Smooth muscle cell (in vitro differentiated cells): ENCODE results near the gene SLC35F6. TPM values are rescaled to one million over a fixed set of nuclear protein-coding genes. Genes with fewer than 3 reads are reported as not detected.

ENCODE experiments used
- DNase-seq: peaks from one replicate; lab custom pipeline; 2025; ENCODE audit not compliant: unreplicated experiment; lab: John Stamatoyannopoulos, UW
- H2AFZ ChIP-seq: fragments of 200-600 bp; sonication (generic); 2 replicates; pipeline ENCODE4 v1.6.0; 2016; ENCODE audit warnings: antibody characterized with exemption, low read depth, mild to moderate bottlenecking
- H3F3A ChIP-seq: fragments of 200-600 bp; sonication (generic); 2 replicates; pipeline ENCODE4 v1.6.0; 2017; ENCODE audit warnings: antibody characterized with exemption, low read depth
- H3K27ac ChIP-seq: fragments of 200-600 bp; sonication (generic); 2 replicates; pipeline ENCODE4 v1.5.1; 2016; ENCODE audit warnings: low read depth, mild to moderate bottlenecking
- H3K27me3 ChIP-seq: fragments of 200-600 bp; sonication (generic); 2 replicates; pipeline ENCODE4 v1.6.1; 2016; ENCODE audit warnings: low read depth, mild to moderate bottlenecking
- H3K36me3 ChIP-seq: fragments of 200-600 bp; sonication (generic); 2 replicates; pipeline ENCODE4 v1.5.1; 2016; ENCODE audit warnings: low read depth
- H3K4me1 ChIP-seq: fragments of 200-600 bp; sonication (generic); 2 replicates; pipeline ENCODE4 v1.5.1; 2016; ENCODE audit warnings: low read depth
- H3K4me2 ChIP-seq: fragments of 200-600 bp; sonication (generic); 2 replicates; pipeline ENCODE4 v1.6.0; 2016; ENCODE audit warnings: mild to moderate bottlenecking
- H3K4me3 ChIP-seq: fragments of 200-600 bp; sonication (generic); 2 replicates; pipeline ENCODE4 v1.5.1; 2016; ENCODE audit warnings: mild to moderate bottlenecking
- H3K79me2 ChIP-seq: fragments of 200-600 bp; sonication (generic); 2 replicates; pipeline ENCODE4 v1.6.0; 2016; ENCODE audit warnings: low read depth, mild to moderate bottlenecking
- H3K9ac ChIP-seq: fragments of 200-600 bp; sonication (generic); 2 replicates; pipeline ENCODE4 v1.6.0; 2016; ENCODE audit warnings: low read depth
- H3K9me3 ChIP-seq: fragments of 200-600 bp; sonication (generic); replicated peaks from 2 replicates; pipeline ENCODE4 v1.5.1; 2016; ENCODE audit warnings: low read depth
- H4K20me1 ChIP-seq: fragments of 200-600 bp; sonication (generic); 2 replicates; pipeline ENCODE4 v1.6.0; 2016; ENCODE audit warnings: low read depth
- WGBS: methylation state at CpG from one replicate; pipeline ENCODE4 v1.1.7; 2016; ENCODE audit warnings: low lambda C conversion rate; 5-methylcytosine and 5-hydroxymethylcytosine counted together
- polyA plus RNA-seq: library from polyadenylated mRNA; unstranded; fragments of >200 nt; fragmentation: Nextera tagmentation; extraction: Ambion mirVana; gene quantifications from 2 replicates; pipeline ENCODE4 v1.2.1, GENCODE V29; 2016
- total RNA-seq: library from RNA; depleted of rRNA; stranded (reverse); fragments of >200 nt; gene quantifications from 2 replicates; pipeline ENCODE4 v1.2.3, GENCODE V29; 2014
- TF ChIP-seq, protein P1 (sequence below): fragments of 200-600 bp; sonication (generic); IDR thresholded peaks from 2 replicates; pipeline ENCODE4 v1.5.1; 2017; ENCODE audit warnings: borderline replicate concordance, mild to moderate bottlenecking, antibody characterized with exemption; ENCODE audit not compliant: insufficient read depth, poor library complexity, severe bottlenecking

The SLC35F6 gene
- total and polyA plus RNA-seq, 2 experiments from 2014 or later: 16.9 to 19.2 TPM

DNA sequence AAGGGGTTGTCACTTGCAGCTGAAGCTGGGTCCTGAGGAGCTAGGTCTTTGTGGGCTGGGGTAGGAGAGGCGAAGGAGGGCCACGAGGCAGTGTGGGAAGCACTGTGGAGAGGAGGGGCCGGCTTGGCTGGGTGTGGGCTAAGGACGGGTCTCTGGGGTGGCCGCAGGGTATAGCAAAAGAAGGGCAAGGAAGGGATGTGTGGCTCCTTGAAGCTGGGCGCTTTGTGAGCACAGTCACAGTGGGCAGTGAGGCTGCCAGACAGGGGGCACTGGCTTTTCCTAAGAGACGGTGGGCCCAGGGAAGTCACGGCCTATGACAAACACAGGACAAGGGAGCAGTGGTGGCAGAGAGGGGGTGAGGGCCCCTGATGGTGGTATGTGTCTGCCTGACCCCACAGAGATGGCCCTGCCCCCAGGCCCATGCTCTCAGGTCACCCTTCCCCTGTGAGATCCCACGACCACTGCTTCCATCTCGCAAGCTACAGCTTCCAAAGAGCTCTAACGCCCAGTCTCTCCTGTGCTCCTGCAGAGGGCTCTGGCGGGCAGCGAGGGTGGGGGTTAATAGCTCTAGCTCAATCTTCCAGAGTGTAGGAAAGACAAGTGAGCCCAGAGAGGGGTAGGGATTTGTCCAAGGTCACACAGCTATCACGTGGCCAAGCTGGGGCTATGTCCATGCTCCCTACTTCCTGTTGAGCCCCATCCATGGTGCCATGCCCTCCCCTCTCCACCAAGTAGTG, 39.1 kb upstream of the SLC35F6 start:
- no peaks in the 10 kb centered on the region for H4K20me1 ChIP-seq
- peak overlapping the region; percentile 8 for H3K4me2 ChIP-seq
- no peak overlapping the region for H2AFZ ChIP-seq
- no peak overlapping the region for H3K4me3 ChIP-seq
- no peaks in the 10 kb centered on the region for H3F3A ChIP-seq
- H3K79me2 ChIP-seq: no peaks in the 10 kb centered on the region
- WGBS: 72% methylated on average over 14 of the region's 14 CpGs
- DNase-seq: no peak
- H3K36me3 ChIP-seq: no peaks in the 10 kb centered on the region
- peak overlapping the region; percentile 79 for H3K27ac ChIP-seq
- TF ChIP-seq, protein P1, sequence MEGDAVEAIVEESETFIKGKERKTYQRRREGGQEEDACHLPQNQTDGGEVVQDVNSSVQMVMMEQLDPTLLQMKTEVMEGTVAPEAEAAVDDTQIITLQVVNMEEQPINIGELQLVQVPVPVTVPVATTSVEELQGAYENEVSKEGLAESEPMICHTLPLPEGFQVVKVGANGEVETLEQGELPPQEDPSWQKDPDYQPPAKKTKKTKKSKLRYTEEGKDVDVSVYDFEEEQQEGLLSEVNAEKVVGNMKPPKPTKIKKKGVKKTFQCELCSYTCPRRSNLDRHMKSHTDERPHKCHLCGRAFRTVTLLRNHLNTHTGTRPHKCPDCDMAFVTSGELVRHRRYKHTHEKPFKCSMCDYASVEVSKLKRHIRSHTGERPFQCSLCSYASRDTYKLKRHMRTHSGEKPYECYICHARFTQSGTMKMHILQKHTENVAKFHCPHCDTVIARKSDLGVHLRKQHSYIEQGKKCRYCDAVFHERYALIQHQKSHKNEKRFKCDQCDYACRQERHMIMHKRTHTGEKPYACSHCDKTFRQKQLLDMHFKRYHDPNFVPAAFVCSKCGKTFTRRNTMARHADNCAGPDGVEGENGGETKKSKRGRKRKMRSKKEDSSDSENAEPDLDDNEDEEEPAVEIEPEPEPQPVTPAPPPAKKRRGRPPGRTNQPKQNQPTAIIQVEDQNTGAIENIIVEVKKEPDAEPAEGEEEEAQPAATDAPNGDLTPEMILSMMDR: no peak
- H3K9me3 ChIP-seq: no peaks in the 10 kb centered on the region
- H3K9ac ChIP-seq: no peak overlapping the region
- peaks cover 8% of the 10 kb centered on the region for H3K4me1 ChIP-seq
- H3K27me3 ChIP-seq: no peaks in the 10 kb centered on the region

DNA sequence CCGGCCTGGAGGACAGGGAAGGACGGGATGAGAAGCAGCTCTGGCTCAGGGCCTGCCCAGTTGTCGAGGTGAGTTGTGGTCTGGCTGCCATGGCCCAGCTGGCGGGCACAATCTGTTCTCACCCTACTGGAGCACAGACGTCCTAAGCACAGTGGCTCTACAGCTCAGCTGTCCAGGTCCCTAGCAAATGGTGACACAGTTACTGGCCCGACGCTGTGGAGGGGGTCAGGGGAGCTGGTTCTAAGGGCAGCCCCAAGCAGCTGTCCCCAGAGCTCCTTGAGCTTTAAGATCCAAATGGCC, 38.6 kb upstream of the SLC35F6 start:
- no peak overlapping the region for H3K9ac ChIP-seq
- DNase-seq: no peak
- H3K36me3 ChIP-seq: no peaks in the 10 kb centered on the region
- no peaks in the 10 kb centered on the region for H3K27me3 ChIP-seq
- H3K4me3 ChIP-seq: no peak overlapping the region
- no peaks in the 10 kb centered on the region for H3K79me2 ChIP-seq
- no peaks in the 10 kb centered on the region for H3F3A ChIP-seq
- no peak overlapping the region for H3K4me2 ChIP-seq
- no peaks in the 10 kb centered on the region for H3K9me3 ChIP-seq
- TF ChIP-seq, protein P1: no peak
- no peaks in the 10 kb centered on the region for H4K20me1 ChIP-seq
- 86% methylated on average over 7 of the region's 7 CpGs for whole genome bisulfite sequencing
- H2AFZ ChIP-seq: no peak overlapping the region
- H3K4me1 ChIP-seq: peaks cover 3% of the 10 kb centered on the region
- no peak overlapping the region for H3K27ac ChIP-seq

DNA sequence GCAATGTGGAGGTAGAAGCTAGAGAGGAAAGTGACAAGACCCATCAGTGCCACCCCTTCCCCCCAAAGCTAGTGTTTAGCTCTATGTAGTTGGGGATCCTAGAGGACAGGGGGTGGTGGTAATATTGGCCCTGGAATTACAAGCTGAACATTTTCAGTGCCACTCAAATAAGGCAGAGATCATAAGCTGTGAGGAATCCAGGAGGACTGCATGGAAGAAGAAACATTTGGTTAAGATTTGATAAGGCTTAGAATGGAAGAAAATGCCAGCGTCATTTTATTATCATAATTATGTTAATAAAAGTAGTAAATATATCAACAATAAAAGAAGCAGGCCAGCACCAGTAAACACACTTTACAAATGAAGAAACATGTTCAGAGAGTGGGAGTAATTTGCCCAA, 37.9 kb upstream of the SLC35F6 start:
- no peak for DNase-seq
- Histone ChIP-seq H3K27me3 (no peaks in the 10 kb centered on the region), H3K9ac (no peak overlapping the region), H3K79me2 (no peaks in the 10 kb centered on the region), H3F3A (no peaks in the 10 kb centered on the region), H3K27ac (no peak overlapping the region), H3K4me3 (no peak overlapping the region), H3K4me1 (no peaks in the 10 kb centered on the region), H3K4me2 (no peak overlapping the region), H3K9me3 (no peaks in the 10 kb centered on the region), H3K36me3 (no peaks in the 10 kb centered on the region), H2AFZ (no peak overlapping the region), H4K20me1 (no peaks in the 10 kb centered on the region)
- TF ChIP-seq, protein P1: no peak
- 50% methylated on average over 1 of the region's 1 CpG for WGBS
